Progenitor cell of endocrine pancreas (in vitro differentiated cells): ENCODE measurements around the gene CDH12. TPM values are rescaled to one million over a fixed set of nuclear protein-coding genes. Genes with fewer than 3 reads are reported as not detected.
"Not testable (repeated sequence)": the region's sequence is repeated elsewhere in the genome, so short reads cannot be mapped to it uniquely, and the experiment has no call there.

ENCODE experiments used
- DNase-seq: peaks from one replicate; pipeline ENCODE4 v3.0.0; 2021; ENCODE audit warnings: low spot score; ENCODE audit not compliant: unreplicated experiment
- H3K27ac Mint-ChIP-seq: 2 replicates; pipeline ENCODE4 v1.8.0; 2021; ENCODE audit warnings: mild to moderate bottlenecking, moderate library complexity, mixed read lengths
- H3K27me3 Mint-ChIP-seq: 2 replicates; pipeline ENCODE4 v1.8.0; 2021; ENCODE audit warnings: mixed read lengths
- H3K36me3 Mint-ChIP-seq: 2 replicates; pipeline ENCODE4 v1.8.0; 2022; ENCODE audit warnings: mixed read lengths; ENCODE audit not compliant: insufficient read depth
- H3K4me1 Mint-ChIP-seq: 2 replicates; pipeline ENCODE4 v1.8.0; 2021; ENCODE audit warnings: low read depth, mixed read lengths
- H3K4me3 Mint-ChIP-seq: 2 replicates; pipeline ENCODE4 v1.8.0; 2021; ENCODE audit warnings: low read depth, mild to moderate bottlenecking, moderate library complexity, mixed read lengths
- H3K9me3 Mint-ChIP-seq: 2 replicates; pipeline ENCODE4 v1.8.0; 2021; ENCODE audit warnings: low read depth, mixed read lengths
- total RNA-seq: library from RNA; stranded (reverse); gene quantifications from 2 replicates; pipeline ENCODE4 v1.2.1, GENCODE V29; 2021
- TF ChIP-seq, protein P1 (sequence below): fragments of 200-600 bp; sonication (generic); IDR thresholded peaks from one replicate; pipeline ENCODE4 v1.5.0; 2021; ENCODE audit warnings: antibody characterized with exemption, mild to moderate bottlenecking; ENCODE audit not compliant: unreplicated experiment

The CDH12 gene
- total RNA-seq, 1 donor from 2014 or later = 2.8 TPM

DNA sequence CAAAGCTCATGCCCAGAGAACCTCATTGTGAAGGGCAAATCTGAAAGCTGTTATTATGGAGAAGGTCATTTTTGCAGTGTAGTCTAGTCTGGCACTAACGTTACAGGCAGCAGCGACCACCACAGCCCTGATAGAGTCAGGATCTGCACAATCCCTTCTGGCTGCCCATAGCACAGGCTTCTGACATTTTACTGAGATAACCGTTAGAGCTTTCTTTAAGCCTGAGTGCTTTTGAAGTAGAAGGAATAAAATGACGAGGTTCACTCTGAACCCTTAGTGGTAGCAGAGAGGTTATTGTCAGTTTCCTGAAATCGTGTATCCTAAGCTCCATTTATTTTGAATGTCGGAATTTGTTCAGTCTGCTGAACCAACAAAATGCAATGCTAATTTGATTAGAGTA, 505.1 kb downstream of the CDH12 start:
- H3K36me3 Mint-ChIP-seq = no peaks in the 10 kb centered on the region
- H3K9me3 Mint-ChIP-seq = no peaks in the 10 kb centered on the region
- no peaks in the 10 kb centered on the region for H3K27me3 Mint-ChIP-seq
- no peak overlapping the region for H3K4me3 Mint-ChIP-seq
- no peak overlapping the region for H3K27ac Mint-ChIP-seq
- TF ChIP-seq, protein P1, sequence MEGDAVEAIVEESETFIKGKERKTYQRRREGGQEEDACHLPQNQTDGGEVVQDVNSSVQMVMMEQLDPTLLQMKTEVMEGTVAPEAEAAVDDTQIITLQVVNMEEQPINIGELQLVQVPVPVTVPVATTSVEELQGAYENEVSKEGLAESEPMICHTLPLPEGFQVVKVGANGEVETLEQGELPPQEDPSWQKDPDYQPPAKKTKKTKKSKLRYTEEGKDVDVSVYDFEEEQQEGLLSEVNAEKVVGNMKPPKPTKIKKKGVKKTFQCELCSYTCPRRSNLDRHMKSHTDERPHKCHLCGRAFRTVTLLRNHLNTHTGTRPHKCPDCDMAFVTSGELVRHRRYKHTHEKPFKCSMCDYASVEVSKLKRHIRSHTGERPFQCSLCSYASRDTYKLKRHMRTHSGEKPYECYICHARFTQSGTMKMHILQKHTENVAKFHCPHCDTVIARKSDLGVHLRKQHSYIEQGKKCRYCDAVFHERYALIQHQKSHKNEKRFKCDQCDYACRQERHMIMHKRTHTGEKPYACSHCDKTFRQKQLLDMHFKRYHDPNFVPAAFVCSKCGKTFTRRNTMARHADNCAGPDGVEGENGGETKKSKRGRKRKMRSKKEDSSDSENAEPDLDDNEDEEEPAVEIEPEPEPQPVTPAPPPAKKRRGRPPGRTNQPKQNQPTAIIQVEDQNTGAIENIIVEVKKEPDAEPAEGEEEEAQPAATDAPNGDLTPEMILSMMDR = no peak
- no peak for DNase-seq
- no peaks in the 10 kb centered on the region for H3K4me1 Mint-ChIP-seq

DNA sequence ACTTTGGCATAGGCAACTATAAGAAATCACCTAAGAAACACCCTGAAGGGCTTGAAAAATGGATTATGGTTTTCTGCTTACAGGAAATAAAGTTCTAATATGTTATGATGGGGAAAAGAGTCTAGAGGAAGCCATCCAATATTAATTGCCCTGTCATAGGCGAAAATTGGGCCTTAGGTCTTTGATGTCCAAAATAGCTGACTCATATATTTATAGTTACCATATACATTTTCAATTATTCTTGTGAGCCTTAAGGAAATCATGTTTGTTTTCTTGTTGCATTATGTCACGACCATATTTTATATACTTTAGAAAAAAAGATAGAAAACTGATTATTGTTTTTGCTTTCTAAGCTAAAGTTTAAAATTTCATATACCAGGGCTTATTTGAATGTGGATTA, 509.1 kb downstream of the CDH12 start:
- H3K4me1 Mint-ChIP-seq = no peaks in the 10 kb centered on the region
- no peaks in the 10 kb centered on the region for H3K27me3 Mint-ChIP-seq
- H3K9me3 Mint-ChIP-seq = no peaks in the 10 kb centered on the region
- DNase-seq = no peak
- TF ChIP-seq, protein P1 = no peak
- no peak overlapping the region for H3K27ac Mint-ChIP-seq
- H3K4me3 Mint-ChIP-seq = no peak overlapping the region
- no peaks in the 10 kb centered on the region for H3K36me3 Mint-ChIP-seq

DNA sequence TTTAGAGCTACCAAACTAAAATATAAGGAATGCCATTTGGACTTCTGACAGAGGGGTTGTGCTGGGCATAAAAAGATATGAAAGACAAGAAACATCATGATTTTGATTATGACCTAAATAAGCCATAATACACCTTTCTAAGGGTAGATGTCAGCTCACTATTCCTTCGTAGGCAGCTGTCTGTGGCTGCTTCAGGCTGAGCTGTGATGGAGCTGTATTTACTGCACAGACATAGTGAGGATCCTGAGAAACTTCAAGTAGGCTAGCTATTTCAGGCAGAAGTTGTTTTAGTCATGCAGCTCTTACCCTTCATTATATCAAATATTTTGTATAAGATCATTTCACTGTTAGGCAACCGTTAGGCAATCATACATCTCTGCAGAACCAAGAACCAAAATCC, 511.7 kb downstream of the CDH12 start:
- DNase-seq = no peak
- Mint-ChIP-seq H3K27ac (no peak overlapping the region), H3K27me3 (no peaks in the 10 kb centered on the region), H3K36me3 (no peaks in the 10 kb centered on the region), H3K4me3 (no peak overlapping the region), H3K4me1 (no peaks in the 10 kb centered on the region), H3K9me3 (peaks cover 13% of the 10 kb centered on the region)
- TF ChIP-seq, protein P1 = no peak

DNA sequence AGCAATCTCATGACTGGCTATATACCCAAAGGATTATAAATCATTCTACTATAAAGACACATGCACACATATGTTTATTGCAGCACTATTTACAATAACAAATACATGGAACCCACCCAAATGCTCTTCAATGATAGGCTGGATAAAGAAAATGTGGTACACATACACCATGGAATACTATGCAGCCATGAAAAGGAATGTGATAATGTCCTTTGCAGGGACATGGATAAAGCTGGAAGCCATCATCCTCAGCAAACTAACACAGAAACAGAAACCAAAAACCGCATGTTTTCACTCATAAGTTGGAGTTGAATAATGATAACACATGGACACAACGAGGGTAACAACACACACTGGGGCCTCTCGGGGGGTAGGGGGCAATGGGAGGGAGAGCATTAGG, 520.2 kb downstream of the CDH12 start:
- H3K4me1 Mint-ChIP-seq, H3K27ac Mint-ChIP-seq, H3K27me3 Mint-ChIP-seq, H3K4me3 Mint-ChIP-seq, DNase-seq, H3K36me3 Mint-ChIP-seq: not testable (repeated sequence)
- peaks cover 36% of the 10 kb centered on the region for H3K9me3 Mint-ChIP-seq

DNA sequence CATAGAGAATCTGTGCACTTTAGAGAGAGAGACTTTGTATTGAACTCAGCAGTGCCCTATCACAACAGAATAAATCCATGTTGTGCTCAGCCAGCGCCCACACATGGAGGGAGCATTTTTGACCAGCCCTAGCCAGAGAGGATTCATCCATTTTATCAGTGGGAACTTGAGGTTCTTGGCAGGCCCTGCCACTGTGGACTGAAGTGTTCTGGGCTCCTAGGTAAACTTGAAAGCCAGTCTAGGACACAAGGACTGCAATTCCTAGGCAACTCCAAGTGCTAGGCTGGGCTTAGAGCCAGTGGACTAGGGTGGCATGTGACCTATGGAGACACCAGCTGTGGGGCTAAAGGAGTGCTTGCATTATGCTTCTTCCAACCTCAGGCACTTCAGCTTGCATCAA, 523.5 kb downstream of the CDH12 start:
- no peak overlapping the region for H3K4me3 Mint-ChIP-seq
- H3K36me3 Mint-ChIP-seq = no peaks in the 10 kb centered on the region
- H3K27ac Mint-ChIP-seq = no peak overlapping the region
- H3K9me3 Mint-ChIP-seq = peaks cover 10% of the 10 kb centered on the region
- no peaks in the 10 kb centered on the region for H3K27me3 Mint-ChIP-seq
- DNase-seq = no peak
- H3K4me1 Mint-ChIP-seq = no peaks in the 10 kb centered on the region
- TF ChIP-seq, protein P1 = no peak

DNA sequence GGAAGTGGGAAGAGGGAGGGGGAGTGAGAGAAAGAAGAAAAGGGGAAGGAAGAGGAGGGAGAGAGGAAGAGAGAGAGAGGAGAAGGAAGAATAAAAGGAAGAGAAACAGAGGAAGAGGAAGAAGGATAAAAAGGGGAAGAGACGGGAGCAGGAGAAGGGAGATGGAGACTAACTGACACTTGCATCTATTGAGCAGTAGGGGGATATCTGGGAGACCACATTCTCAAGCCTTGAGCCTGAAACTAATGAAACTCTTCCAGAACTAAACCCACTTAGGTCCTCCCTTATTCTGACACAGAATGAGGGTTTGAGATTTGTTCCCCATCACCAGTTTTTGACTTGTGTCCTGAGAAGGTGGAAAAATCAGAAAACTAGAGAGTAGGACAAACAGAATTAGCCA, 533.3 kb downstream of the CDH12 start:
- no peak overlapping the region for H3K27ac Mint-ChIP-seq
- H3K27me3 Mint-ChIP-seq = no peaks in the 10 kb centered on the region

More for the DNA sequence above, 533.3 kb downstream of the CDH12 start:
- H3K4me1 Mint-ChIP-seq = no peaks in the 10 kb centered on the region
- H3K36me3 Mint-ChIP-seq = no peaks in the 10 kb centered on the region
- TF ChIP-seq, protein P1 = peak; percentile 43
- DNase-seq = no peak
- no peak overlapping the region for H3K4me3 Mint-ChIP-seq
- no peaks in the 10 kb centered on the region for H3K9me3 Mint-ChIP-seq
